SIG-M5 (cell line): ENCODE measurements around the gene TYSND1.
"Not testable (repeated sequence)": the region's sequence is repeated elsewhere in the genome, so short reads cannot be mapped to it uniquely, and the experiment has no call there.

ENCODE experiments used
- DNase-seq: peaks from one replicate; lab custom pipeline; 2025; lab: John Stamatoyannopoulos, UW

TYSND1 gene

GRCh38 chr10:70163448-70163847 lies 16.9 kb upstream of the TYSND1 start:
- no peak for DNase-seq

- no peak for DNase-seq
Observed at GRCh38 chr10:70162892-70163201, 16.3 kb upstream of the TYSND1 start.

GRCh38 chr10:70162151-70162891 lies 15.8 kb upstream of the TYSND1 start:
- no peak for DNase-seq

GRCh38 chr10:70160798-70161197 lies 14.3 kb upstream of the TYSND1 start:
- no peak for DNase-seq

GRCh38 chr10:70159366-70159765 lies 12.9 kb upstream of the TYSND1 start:
- DNase-seq = not testable (repeated sequence)

- DNase-seq = no peak
Observed at GRCh38 chr10:70158113-70158512, 11.6 kb upstream of the TYSND1 start.

GRCh38 chr10:70155255-70155838 lies 8.8 kb upstream of the TYSND1 start:
- no peak for DNase-seq

- no peak for DNase-seq
Observed at GRCh38 chr10:70148516-70148915, 2.0 kb upstream of the TYSND1 start.

- no peak for DNase-seq
Observed at GRCh38 chr10:70147259-70147625, 742 bp upstream of the TYSND1 start.

- no peak for DNase-seq
Observed at GRCh38 chr10:70145666-70146488, 623 bp downstream of the TYSND1 start.

- DNase-seq = no peak
Observed at GRCh38 chr10:70145166-70145665, 1.3 kb downstream of the TYSND1 start.

GRCh38 chr10:70144372-70145110 lies 2.0 kb downstream of the TYSND1 start:
- DNase-seq = no peak

GRCh38 chr10:70142555-70142954 lies 3.9 kb downstream of the TYSND1 start:
- DNase-seq = no peak

GRCh38 chr10:70140297-70140696 lies 6.2 kb downstream of the TYSND1 start:
- DNase-seq = no peak

GRCh38 chr10:70139997-70140250 lies 6.6 kb downstream of the TYSND1 start:
- no peak for DNase-seq

GRCh38 chr10:70139151-70139996 lies 7.1 kb downstream of the TYSND1 start:
- no peak for DNase-seq

GRCh38 chr10:70137927-70138883 lies 8.3 kb downstream of the TYSND1 start:
- DNase-seq = no peak

GRCh38 chr10:70137135-70137534 lies 9.4 kb downstream of the TYSND1 start:
- no peak for DNase-seq

- DNase-seq = no peak
Observed at GRCh38 chr10:70135684-70136083, 10.8 kb downstream of the TYSND1 start.

GRCh38 chr10:70135046-70135445 lies 11.5 kb downstream of the TYSND1 start:
- no peak for DNase-seq
